Liver (tissue), 9 donors: ENCODE data around the gene RCAN2. TPM values are rescaled to one million over a fixed set of nuclear protein-coding genes. Genes with fewer than 3 reads are reported as not detected.

Experiments
- DNase-seq: peaks from one replicate; pipeline ENCODE4 v3.0.0-alpha.2; 2017; ENCODE audit warnings: low spot score
- H3K27ac ChIP-seq, 2 donors: one replicate each; pipeline ENCODE4 v1.7.0; 2013; ENCODE audit warnings: inconsistent platforms in 2 of 2, low read length in 2 of 2, control low read depth in 1 of 2, low read depth in 1 of 2, mild to moderate bottlenecking in 1 of 2
- H3K27me3 ChIP-seq, 4 donors: one replicate each; pipeline versions ENCODE4 v1.6.1 to v1.7.0; 2013; ENCODE audit warnings: low read length in 3 of 4, inconsistent platforms in 1 of 4, mild to moderate bottlenecking in 1 of 4, moderate library complexity in 1 of 4; ENCODE audit not compliant: control insufficient read depth in 4 of 4, insufficient read depth in 4 of 4
- H3K36me3 ChIP-seq, 4 donors: one replicate each; pipeline versions ENCODE4 v1.6.1 to v1.7.0; 2013; ENCODE audit warnings: low read length in 3 of 4, mild to moderate bottlenecking in 3 of 4, low read depth in 1 of 4, moderate library complexity in 1 of 4; ENCODE audit not compliant: control insufficient read depth in 4 of 4, insufficient read depth in 3 of 4
- H3K4me1 ChIP-seq, 4 donors: one replicate each; pipeline versions ENCODE4 v1.6.1 to v1.7.0; 2013; ENCODE audit warnings: low read length in 3 of 4, mild to moderate bottlenecking in 3 of 4, moderate library complexity in 1 of 4; ENCODE audit not compliant: control insufficient read depth in 4 of 4, insufficient read depth in 4 of 4
- H3K4me3 ChIP-seq, 3 donors: one replicate each; pipeline versions ENCODE4 v1.6.1 to v1.7.0; 2013; ENCODE audit warnings: low read length in 3 of 3, control low read depth in 1 of 3, low read depth in 1 of 3, mild to moderate bottlenecking in 1 of 3
- H3K9ac ChIP-seq, 2 donors: one replicate each; pipeline ENCODE4 v1.7.0; 2013; ENCODE audit warnings: low read length in 2 of 2, mild to moderate bottlenecking in 2 of 2, moderate library complexity in 2 of 2, control low read depth in 1 of 2, low read depth in 1 of 2
- H3K9me3 ChIP-seq, 4 donors: one replicate each; pipeline versions ENCODE4 v1.6.1 to v1.7.0; 2013; ENCODE audit warnings: low read length in 3 of 4; ENCODE audit not compliant: control insufficient read depth in 4 of 4
- ATF3 ChIP-seq: IDR thresholded peaks from 2 replicates; pipeline ENCODE4 v1.6.1; 2016; ENCODE audit warnings: antibody characterized with exemption
- EGR1 ChIP-seq, 2 donors: IDR thresholded peaks; 2 replicates each; pipeline ENCODE4 v1.6.1; 2016 to 2018; ENCODE audit warnings: antibody characterized with exemption in 2 of 2, low read depth in 2 of 2
- FOXA1 ChIP-seq: IDR thresholded peaks from 2 replicates; pipeline ENCODE4 v1.6.1; 2016; ENCODE audit warnings: antibody characterized with exemption
- FOXA2 ChIP-seq: IDR thresholded peaks from 2 replicates; pipeline ENCODE4 v1.6.1; 2016; ENCODE audit warnings: antibody characterized with exemption
- GABPA ChIP-seq, 2 donors: IDR thresholded peaks in 1 of 2; conservative IDR thresholded peaks in 1 of 2; 2 replicates each; pipeline ENCODE4 v1.6.1; 2016; ENCODE audit warnings: antibody characterized with exemption in 2 of 2, mild to moderate bottlenecking in 1 of 2, moderate library complexity in 1 of 2
- HNF4A ChIP-seq, 2 donors: conservative IDR thresholded peaks; 2 replicates each; pipeline ENCODE4 v1.6.1; 2016; ENCODE audit warnings: antibody characterized with exemption in 2 of 2, mild to moderate bottlenecking in 2 of 2
- HNF4G ChIP-seq: IDR thresholded peaks from 2 replicates; pipeline ENCODE4 v1.6.1; 2016; ENCODE audit warnings: antibody characterized with exemption
- JUND ChIP-seq, 2 donors: IDR thresholded peaks; 2 replicates each; pipeline ENCODE4 v1.6.1; 2016; ENCODE audit warnings: antibody characterized with exemption in 2 of 2
- MAX ChIP-seq: IDR thresholded peaks from 2 replicates; pipeline ENCODE4 v1.6.1; 2016; ENCODE audit warnings: antibody characterized with exemption
- NR2F2 ChIP-seq: IDR thresholded peaks from 2 replicates; pipeline ENCODE4 v1.6.1; 2016; ENCODE audit warnings: antibody characterized with exemption
- RAD21 ChIP-seq, 2 donors: IDR thresholded peaks; 2 replicates each; pipeline ENCODE4 v1.6.1; 2016; ENCODE audit warnings: antibody characterized with exemption in 2 of 2, mild to moderate bottlenecking in 2 of 2
- RXRA ChIP-seq, 2 donors: IDR thresholded peaks; 2 replicates each; pipeline ENCODE4 v1.6.1; 2017 to 2018; ENCODE audit warnings: antibody characterized with exemption in 2 of 2, mild to moderate bottlenecking in 1 of 2
- SP1 ChIP-seq: IDR thresholded peaks from 2 replicates; pipeline ENCODE4 v1.6.1; 2018; ENCODE audit warnings: antibody characterized with exemption, mild to moderate bottlenecking
- TAF1 ChIP-seq: conservative IDR thresholded peaks from 2 replicates; pipeline ENCODE4 v1.6.1; 2016; ENCODE audit warnings: antibody characterized with exemption, mild to moderate bottlenecking
- YY1 ChIP-seq: IDR thresholded peaks from 2 replicates; pipeline ENCODE4 v1.6.1; 2016; ENCODE audit warnings: antibody characterized with exemption, mild to moderate bottlenecking
- WGBS: extraction: QIAGEN DNeasy Blood & Tissue Kit; methylation state at CpG from one replicate; pipeline ENCODE4 v1.1.7; 2013; 5-methylcytosine and 5-hydroxymethylcytosine counted together
- polyA plus RNA-seq, 2 donors: library from polyadenylated mRNA; stranded (reverse) in 1 of 2; unstranded in 1 of 2; fragments of 200-250 nt in 1 of 2; fragments of >200 nt in 1 of 2; fragmentation: Nextera tagmentation in 1 of 2; extraction: Ambion mirVana in 1 of 2; gene quantifications; one replicate each; pipeline versions ENCODE4 v1.2.1 to v1.2.3, GENCODE V29; 2013 to 2015
- total RNA-seq, 2 donors: library from RNA; depleted of rRNA; stranded (reverse); fragments of >200 nt; gene quantifications; one replicate each; pipeline ENCODE4 v1.2.3, GENCODE V29; 2014
- TF ChIP-seq, protein P1 (sequence below): IDR thresholded peaks from 2 replicates; pipeline ENCODE4 v1.6.1; 2016; ENCODE audit warnings: antibody characterized with exemption
- TF ChIP-seq, protein P2 (sequence below): fragments of 150-350 bp; IDR thresholded peaks from 2 replicates; pipeline ENCODE4 v1.5.1; 2017; ENCODE audit warnings: improper control_type of control experiment, low read depth, low read length; ENCODE audit not compliant: missing input control
- TF ChIP-seq, protein P3 (sequence below): IDR thresholded peaks from 2 replicates; pipeline ENCODE4 v1.6.1; 2016; ENCODE audit warnings: antibody characterized with exemption, mild to moderate bottlenecking
- donor health status: healthy.
- donor health status: healthy.
- donor health status: healthy.
- donor health status: healthy.
- donor health status: healthy.

RCAN2 gene
- total and polyA plus RNA-seq, 4 donors = 0.19 to 8.2 (median 2.4) TPM

DNA sequence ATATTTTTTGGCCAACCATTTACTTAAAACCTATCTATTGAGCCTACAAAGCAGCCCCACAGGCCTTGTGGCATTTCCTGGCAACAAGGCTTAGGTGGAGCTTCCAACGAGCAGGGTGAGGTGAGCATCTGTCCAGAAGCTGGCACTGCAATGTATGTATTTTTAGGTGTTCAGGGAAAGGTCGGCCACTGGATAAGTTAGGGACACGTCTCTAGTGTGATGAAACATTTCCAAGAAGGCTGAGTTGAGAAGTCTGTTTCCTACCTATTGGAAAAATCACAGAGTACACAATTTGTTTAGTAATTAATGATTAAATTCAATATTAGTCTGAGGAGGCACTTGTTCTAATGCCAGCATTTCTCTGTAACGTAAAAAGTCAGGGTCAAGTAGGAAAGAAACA, 17.8 kb upstream of the RCAN2 start:
- H3K27me3 ChIP-seq = no peaks in the 10 kb centered on the region
- no peak overlapping the region for H3K9ac ChIP-seq
- H3K4me3 ChIP-seq = no peak overlapping the region
- DNase-seq = no peak
- 25% methylated on average over 4 of the region's 4 CpGs for WGBS
- no peaks in the 10 kb centered on the region for H3K9me3 ChIP-seq
- H3K27ac ChIP-seq = peak overlapping the region in 1 of 2 donors; percentile 52
- H3K4me1 ChIP-seq = peaks cover 6 to 33% (median 30%) of the 10 kb centered on the region in 4 donors
- no peaks in the 10 kb centered on the region for H3K36me3 ChIP-seq
- no peak for TF ChIP-seq YY1
- no peak for TF ChIP-seq HNF4G
- no peak for TF ChIP-seq GABPA (IDR thresholded peaks at IDR 0.05 in 1 of 2, conservative IDR thresholded peaks at IDR 0.05 in 1 of 2)
- no peak for TF ChIP-seq RAD21 (IDR thresholded peaks at IDR 0.05)
- TF ChIP-seq, protein P1, sequence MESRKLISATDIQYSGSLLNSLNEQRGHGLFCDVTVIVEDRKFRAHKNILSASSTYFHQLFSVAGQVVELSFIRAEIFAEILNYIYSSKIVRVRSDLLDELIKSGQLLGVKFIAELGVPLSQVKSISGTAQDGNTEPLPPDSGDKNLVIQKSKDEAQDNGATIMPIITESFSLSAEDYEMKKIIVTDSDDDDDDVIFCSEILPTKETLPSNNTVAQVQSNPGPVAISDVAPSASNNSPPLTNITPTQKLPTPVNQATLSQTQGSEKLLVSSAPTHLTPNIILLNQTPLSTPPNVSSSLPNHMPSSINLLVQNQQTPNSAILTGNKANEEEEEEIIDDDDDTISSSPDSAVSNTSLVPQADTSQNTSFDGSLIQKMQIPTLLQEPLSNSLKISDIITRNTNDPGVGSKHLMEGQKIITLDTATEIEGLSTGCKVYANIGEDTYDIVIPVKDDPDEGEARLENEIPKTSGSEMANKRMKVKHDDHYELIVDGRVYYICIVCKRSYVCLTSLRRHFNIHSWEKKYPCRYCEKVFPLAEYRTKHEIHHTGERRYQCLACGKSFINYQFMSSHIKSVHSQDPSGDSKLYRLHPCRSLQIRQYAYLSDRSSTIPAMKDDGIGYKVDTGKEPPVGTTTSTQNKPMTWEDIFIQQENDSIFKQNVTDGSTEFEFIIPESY = no peak
- TF ChIP-seq RXRA (IDR thresholded peaks at IDR 0.05) = peak; percentile 59 to 61
- TF ChIP-seq JUND (IDR thresholded peaks at IDR 0.05) = peak; percentile 27 to 70
- TF ChIP-seq TAF1 = no peak
- TF ChIP-seq, protein P2, sequence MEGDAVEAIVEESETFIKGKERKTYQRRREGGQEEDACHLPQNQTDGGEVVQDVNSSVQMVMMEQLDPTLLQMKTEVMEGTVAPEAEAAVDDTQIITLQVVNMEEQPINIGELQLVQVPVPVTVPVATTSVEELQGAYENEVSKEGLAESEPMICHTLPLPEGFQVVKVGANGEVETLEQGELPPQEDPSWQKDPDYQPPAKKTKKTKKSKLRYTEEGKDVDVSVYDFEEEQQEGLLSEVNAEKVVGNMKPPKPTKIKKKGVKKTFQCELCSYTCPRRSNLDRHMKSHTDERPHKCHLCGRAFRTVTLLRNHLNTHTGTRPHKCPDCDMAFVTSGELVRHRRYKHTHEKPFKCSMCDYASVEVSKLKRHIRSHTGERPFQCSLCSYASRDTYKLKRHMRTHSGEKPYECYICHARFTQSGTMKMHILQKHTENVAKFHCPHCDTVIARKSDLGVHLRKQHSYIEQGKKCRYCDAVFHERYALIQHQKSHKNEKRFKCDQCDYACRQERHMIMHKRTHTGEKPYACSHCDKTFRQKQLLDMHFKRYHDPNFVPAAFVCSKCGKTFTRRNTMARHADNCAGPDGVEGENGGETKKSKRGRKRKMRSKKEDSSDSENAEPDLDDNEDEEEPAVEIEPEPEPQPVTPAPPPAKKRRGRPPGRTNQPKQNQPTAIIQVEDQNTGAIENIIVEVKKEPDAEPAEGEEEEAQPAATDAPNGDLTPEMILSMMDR = no peak
- TF ChIP-seq, protein P3, sequence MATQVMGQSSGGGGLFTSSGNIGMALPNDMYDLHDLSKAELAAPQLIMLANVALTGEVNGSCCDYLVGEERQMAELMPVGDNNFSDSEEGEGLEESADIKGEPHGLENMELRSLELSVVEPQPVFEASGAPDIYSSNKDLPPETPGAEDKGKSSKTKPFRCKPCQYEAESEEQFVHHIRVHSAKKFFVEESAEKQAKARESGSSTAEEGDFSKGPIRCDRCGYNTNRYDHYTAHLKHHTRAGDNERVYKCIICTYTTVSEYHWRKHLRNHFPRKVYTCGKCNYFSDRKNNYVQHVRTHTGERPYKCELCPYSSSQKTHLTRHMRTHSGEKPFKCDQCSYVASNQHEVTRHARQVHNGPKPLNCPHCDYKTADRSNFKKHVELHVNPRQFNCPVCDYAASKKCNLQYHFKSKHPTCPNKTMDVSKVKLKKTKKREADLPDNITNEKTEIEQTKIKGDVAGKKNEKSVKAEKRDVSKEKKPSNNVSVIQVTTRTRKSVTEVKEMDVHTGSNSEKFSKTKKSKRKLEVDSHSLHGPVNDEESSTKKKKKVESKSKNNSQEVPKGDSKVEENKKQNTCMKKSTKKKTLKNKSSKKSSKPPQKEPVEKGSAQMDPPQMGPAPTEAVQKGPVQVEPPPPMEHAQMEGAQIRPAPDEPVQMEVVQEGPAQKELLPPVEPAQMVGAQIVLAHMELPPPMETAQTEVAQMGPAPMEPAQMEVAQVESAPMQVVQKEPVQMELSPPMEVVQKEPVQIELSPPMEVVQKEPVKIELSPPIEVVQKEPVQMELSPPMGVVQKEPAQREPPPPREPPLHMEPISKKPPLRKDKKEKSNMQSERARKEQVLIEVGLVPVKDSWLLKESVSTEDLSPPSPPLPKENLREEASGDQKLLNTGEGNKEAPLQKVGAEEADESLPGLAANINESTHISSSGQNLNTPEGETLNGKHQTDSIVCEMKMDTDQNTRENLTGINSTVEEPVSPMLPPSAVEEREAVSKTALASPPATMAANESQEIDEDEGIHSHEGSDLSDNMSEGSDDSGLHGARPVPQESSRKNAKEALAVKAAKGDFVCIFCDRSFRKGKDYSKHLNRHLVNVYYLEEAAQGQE = no peak
- TF ChIP-seq NR2F2 = no peak
- peak; percentile 14 for TF ChIP-seq MAX
- TF ChIP-seq EGR1 (IDR thresholded peaks at IDR 0.05; ENCODE audit: low read depth in 2 of 2) = peak; percentile 17 to 44
- no peak for TF ChIP-seq FOXA1
- TF ChIP-seq SP1 = peak; percentile 48
- peak; percentile 54 to 74 for TF ChIP-seq HNF4A (conservative IDR thresholded peaks at IDR 0.05)
- no peak for TF ChIP-seq FOXA2
- TF ChIP-seq ATF3 = peak; percentile 57
